Tibial nerve (tissue), 4 donors: Measurements from ENCODE around the gene COL19A1. TPM values are rescaled to one million over a fixed set of nuclear protein-coding genes. Genes with fewer than 3 reads are reported as not detected.

Experiments
- DNase-seq, 2 donors: peaks; one replicate each; pipeline ENCODE4 v3.0.0-alpha.2; 2019; ENCODE audit warnings: low spot score in 2 of 2
- H3K27ac ChIP-seq, 4 donors: fragments of 200-600 bp; sonication (generic) in 3 of 4; one replicate each; pipeline ENCODE4 v1.5.1; 2017 to 2019; ENCODE audit warnings: mild to moderate bottlenecking in 1 of 4
- H3K27me3 ChIP-seq, 2 donors: fragments of 200-600 bp; sonication (generic) in 1 of 2; one replicate each; pipeline versions ENCODE4 v1.5.1 to v1.6.0; 2017 to 2019
- H3K36me3 ChIP-seq, 3 donors: fragments of 200-600 bp; sonication (generic); one replicate each; pipeline ENCODE4 v1.5.1; 2018 to 2019
- H3K4me1 ChIP-seq, 4 donors: fragments of 200-600 bp; sonication (generic) in 3 of 4; one replicate each; pipeline ENCODE4 v1.5.1; 2017 to 2019
- H3K4me3 ChIP-seq, 4 donors: fragments of 200-600 bp; sonication (generic) in 3 of 4; one replicate each; pipeline ENCODE4 v1.5.1; 2017 to 2019; ENCODE audit warnings: mild to moderate bottlenecking in 1 of 4, moderate library complexity in 1 of 4
- H3K9me3 ChIP-seq, 4 donors: fragments of 200-600 bp; sonication (generic) in 3 of 4; one replicate each; pipeline ENCODE4 v1.5.1; 2017 to 2019
- EP300 ChIP-seq, 2 donors: sonication (generic); formaldehyde crosslinking; IDR thresholded peaks; one replicate each; pipeline ENCODE4 v1.6.1; 2017; ENCODE audit warnings: antibody characterized with exemption in 2 of 2, mild to moderate bottlenecking in 1 of 2
- POLR2A ChIP-seq, 2 donors: fragments of 450-650 bp; IDR thresholded peaks; one replicate each; pipeline ENCODE4 v1.6.1; 2017; ENCODE audit warnings: antibody characterized with exemption in 2 of 2, mild to moderate bottlenecking in 2 of 2, moderate library complexity in 2 of 2
- WGBS, 2 donors: methylation state at CpG; one replicate each; pipeline ENCODE4 v1.1.5; 2018; 5-methylcytosine and 5-hydroxymethylcytosine counted together
- total RNA-seq, 4 donors: library from RNA; depleted of rRNA; stranded (reverse); fragments of >200 nt; gene quantifications; one replicate each; pipeline ENCODE4 v1.1.0, GENCODE V29; 2016
- TF ChIP-seq, protein P1 (sequence below), 5 experiments: fragments of 200-600 bp in 3 of 5; fragments of 450-650 bp in 2 of 5; sonication (generic) in 3 of 5; IDR thresholded peaks; one replicate each; pipeline ENCODE4 v1.5.1; 2016 to 2019; ENCODE audit warnings: antibody characterized with exemption in 5 of 5, mild to moderate bottlenecking in 3 of 5, moderate library complexity in 2 of 5

The COL19A1 gene
- total RNA-seq, 4 donors from 2014 or later: under 0.01 to 0.42 TPM; not detected in 2

DNA sequence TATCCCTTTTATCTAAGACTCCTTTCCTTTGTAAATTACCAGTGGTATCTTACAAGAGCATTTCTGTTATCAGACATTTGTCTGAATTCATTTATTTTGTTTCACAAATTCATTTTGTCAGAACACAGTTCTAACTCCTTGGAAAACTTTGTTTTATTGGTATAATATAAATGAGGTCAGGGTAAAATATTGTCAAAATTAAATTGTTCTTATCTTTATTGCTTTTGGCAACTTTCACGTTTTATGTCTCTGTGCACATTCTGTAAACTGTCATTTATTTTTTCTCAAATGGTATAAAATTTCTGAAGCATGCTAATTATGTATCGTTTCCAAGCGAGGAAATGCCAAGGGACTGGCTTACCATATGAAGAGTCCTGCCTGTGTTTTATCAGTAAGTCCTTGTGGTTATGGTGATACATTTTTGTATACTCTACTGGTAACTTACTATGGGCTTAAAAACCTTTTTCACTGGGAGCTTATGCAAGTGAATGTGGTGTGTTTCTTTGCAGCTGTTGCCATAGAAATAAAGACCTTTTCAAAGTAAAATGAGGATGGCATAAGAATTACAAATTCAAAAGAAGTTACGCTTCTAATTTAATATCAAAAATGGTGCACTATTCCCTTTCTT, 214.2 kb downstream of the COL19A1 start:
- DNase-seq: no peak
- no peaks in the 10 kb centered on the region for H3K36me3 ChIP-seq
- H3K4me1 ChIP-seq: no peaks in the 10 kb centered on the region
- no peak overlapping the region for H3K4me3 ChIP-seq
- no peaks in the 10 kb centered on the region for H3K9me3 ChIP-seq
- TF ChIP-seq, protein P1, sequence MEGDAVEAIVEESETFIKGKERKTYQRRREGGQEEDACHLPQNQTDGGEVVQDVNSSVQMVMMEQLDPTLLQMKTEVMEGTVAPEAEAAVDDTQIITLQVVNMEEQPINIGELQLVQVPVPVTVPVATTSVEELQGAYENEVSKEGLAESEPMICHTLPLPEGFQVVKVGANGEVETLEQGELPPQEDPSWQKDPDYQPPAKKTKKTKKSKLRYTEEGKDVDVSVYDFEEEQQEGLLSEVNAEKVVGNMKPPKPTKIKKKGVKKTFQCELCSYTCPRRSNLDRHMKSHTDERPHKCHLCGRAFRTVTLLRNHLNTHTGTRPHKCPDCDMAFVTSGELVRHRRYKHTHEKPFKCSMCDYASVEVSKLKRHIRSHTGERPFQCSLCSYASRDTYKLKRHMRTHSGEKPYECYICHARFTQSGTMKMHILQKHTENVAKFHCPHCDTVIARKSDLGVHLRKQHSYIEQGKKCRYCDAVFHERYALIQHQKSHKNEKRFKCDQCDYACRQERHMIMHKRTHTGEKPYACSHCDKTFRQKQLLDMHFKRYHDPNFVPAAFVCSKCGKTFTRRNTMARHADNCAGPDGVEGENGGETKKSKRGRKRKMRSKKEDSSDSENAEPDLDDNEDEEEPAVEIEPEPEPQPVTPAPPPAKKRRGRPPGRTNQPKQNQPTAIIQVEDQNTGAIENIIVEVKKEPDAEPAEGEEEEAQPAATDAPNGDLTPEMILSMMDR (IDR thresholded peaks at IDR 0.05): no peak
- no peak for TF ChIP-seq EP300 (IDR thresholded peaks at IDR 0.05)
- no peak for TF ChIP-seq POLR2A (IDR thresholded peaks at IDR 0.05)
- no peaks in the 10 kb centered on the region for H3K27me3 ChIP-seq
- WGBS, 2 donors: 37 to 52% methylated on average over 4 of the region's 4 CpGs
- H3K27ac ChIP-seq: no peak overlapping the region

DNA sequence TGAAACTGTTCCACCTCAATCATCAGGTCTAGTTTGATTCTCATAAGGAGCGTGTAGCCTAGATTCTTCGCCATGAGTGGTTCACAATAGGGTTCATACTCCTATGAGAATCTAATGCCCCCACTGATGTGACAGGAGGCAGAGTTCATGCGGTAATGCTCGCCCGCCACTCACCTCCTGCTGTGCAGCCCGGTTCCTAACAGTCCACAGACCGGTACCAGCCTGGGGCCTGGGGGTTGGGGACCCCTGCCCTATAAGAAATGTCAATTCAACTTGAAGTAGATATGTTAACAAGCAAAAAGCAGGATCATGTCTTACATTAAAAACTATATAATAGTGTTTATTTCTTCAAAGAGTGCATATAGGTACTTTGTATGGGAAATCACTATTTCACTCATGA, 216.5 kb downstream of the COL19A1 start:
- Histone ChIP-seq H3K4me1 (no peaks in the 10 kb centered on the region), H3K36me3 (no peaks in the 10 kb centered on the region), H3K9me3 (no peaks in the 10 kb centered on the region), H3K4me3 (no peak overlapping the region), H3K27me3 (no peaks in the 10 kb centered on the region), H3K27ac (no peak overlapping the region)
- no peak for DNase-seq
- 91 to 92% methylated on average over 7 of the region's 7 CpGs for WGBS, 2 donors
- TF ChIP-seq, protein P1 (IDR thresholded peaks at IDR 0.05): no peak
- no peak for TF ChIP-seq EP300 (IDR thresholded peaks at IDR 0.05)
- TF ChIP-seq POLR2A (IDR thresholded peaks at IDR 0.05): no peak

DNA sequence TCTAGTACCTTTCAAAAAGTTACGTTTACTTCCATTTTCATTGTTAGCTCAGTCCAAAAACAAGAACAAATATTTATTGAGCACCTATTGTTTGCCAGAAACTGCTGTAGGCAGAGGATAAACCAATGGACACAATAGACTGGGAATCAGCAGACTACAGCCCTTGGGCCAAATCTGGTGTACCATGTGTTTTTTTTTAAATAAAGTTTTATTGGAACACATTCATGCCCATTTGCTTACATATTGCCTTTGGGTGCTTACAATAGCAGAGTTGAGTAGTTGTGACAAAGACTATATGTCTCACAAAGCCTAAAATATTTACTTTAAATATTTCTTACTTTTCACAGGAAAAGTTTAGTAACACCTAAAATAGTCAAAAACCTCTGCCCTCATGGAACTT, 220.4 kb downstream of the COL19A1 start:
- no peak for TF ChIP-seq EP300 (IDR thresholded peaks at IDR 0.05)
- TF ChIP-seq POLR2A (IDR thresholded peaks at IDR 0.05): no peak
- TF ChIP-seq, protein P1 (IDR thresholded peaks at IDR 0.05): no peak
- Histone ChIP-seq H3K36me3 (no peaks in the 10 kb centered on the region), H3K9me3 (no peaks in the 10 kb centered on the region), H3K27ac (no peak overlapping the region), H3K4me3 (no peak overlapping the region), H3K4me1 (no peaks in the 10 kb centered on the region), H3K27me3 (no peaks in the 10 kb centered on the region)
- WGBS, 2 donors: 90 to 92% methylated on average over 1 of the region's 1 CpG
- no peak for DNase-seq

DNA sequence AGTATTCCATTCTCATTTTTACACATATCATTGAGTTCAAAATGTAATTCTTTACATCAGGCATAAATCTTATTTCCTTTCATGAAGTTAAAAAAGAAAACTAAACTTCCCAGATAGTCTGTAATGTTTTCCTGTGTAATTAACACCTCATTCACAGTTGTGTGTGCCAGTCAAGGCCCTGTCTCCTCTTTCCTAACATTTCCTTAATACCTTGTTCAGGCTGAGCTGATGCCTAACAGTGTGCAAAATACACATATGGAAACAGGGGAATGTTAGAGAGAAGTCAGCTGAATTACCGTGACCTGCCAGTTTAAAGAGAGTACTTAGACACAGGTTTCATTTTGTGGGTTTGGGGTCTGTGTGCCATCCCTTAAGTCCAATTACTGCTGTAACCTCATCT, 227.8 kb downstream of the COL19A1 start:
- TF ChIP-seq POLR2A (IDR thresholded peaks at IDR 0.05) (no peak), EP300 (IDR thresholded peaks at IDR 0.05) (no peak)
- TF ChIP-seq, protein P1 (IDR thresholded peaks at IDR 0.05): no peak
- Histone ChIP-seq H3K27ac (no peak overlapping the region), H3K4me3 (no peak overlapping the region), H3K9me3 (no peaks in the 10 kb centered on the region), H3K4me1 (no peaks in the 10 kb centered on the region), H3K36me3 (no peaks in the 10 kb centered on the region), H3K27me3 (no peaks in the 10 kb centered on the region)
- no peak for DNase-seq
- 78 to 92% methylated on average over 1 of the region's 1 CpG for WGBS, 2 donors

DNA sequence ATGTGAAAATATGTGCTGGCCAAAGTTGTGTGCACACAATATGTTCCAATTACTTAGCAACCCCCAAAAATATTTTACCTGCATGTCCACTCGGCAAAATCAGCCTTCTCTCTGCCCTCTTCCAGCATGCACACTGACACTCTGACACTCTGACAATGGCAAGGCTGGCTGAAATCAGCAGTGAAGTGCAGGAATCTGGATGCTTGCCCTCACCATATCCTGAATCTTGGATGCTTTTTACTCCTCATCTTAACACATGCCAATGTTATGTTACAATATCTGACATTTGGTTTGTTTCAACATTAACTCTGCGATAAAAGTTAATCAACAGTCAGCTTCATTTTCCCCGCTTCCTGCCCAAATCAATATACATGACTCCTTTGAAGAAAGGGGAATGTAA, 233.4 kb downstream of the COL19A1 start:
- no peak overlapping the region for H3K27ac ChIP-seq
- peaks cover 0 to 4% (median 0%) of the 10 kb centered on the region in 4 donors for H3K9me3 ChIP-seq
- WGBS, 2 donors: 73 to 85% methylated on average over 3 of the region's 3 CpGs
- no peak overlapping the region for H3K4me3 ChIP-seq
- H3K27me3 ChIP-seq: no peaks in the 10 kb centered on the region
- no peaks in the 10 kb centered on the region for H3K4me1 ChIP-seq
- no peaks in the 10 kb centered on the region for H3K36me3 ChIP-seq
- DNase-seq: no peak
- no peak for TF ChIP-seq POLR2A (IDR thresholded peaks at IDR 0.05)
- TF ChIP-seq, protein P1 (IDR thresholded peaks at IDR 0.05): no peak
- TF ChIP-seq EP300 (IDR thresholded peaks at IDR 0.05): no peak
